ENCODE data around the gene BATF.

DNA sequence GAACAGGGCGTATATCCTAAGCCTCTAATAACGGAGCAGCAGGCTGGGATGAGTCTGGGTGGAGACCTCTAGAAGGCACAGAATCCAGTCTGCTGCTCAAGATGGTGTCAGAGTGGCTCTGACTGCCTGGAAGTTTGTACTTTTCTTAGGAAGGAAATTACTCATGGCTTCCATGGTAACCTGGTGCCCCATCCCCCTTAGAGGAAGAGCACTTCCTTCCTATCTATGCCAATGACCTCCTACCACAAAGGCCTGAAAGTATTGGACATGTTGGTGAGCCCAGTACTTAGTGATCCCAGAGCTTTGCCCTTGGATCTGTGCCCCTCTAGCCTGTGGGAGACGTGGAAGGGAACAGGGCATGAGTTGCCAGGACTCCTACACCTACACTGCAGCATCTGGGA, 1.5 kb downstream of the BATF start:
- TF ChIP-seq, protein P1, sequence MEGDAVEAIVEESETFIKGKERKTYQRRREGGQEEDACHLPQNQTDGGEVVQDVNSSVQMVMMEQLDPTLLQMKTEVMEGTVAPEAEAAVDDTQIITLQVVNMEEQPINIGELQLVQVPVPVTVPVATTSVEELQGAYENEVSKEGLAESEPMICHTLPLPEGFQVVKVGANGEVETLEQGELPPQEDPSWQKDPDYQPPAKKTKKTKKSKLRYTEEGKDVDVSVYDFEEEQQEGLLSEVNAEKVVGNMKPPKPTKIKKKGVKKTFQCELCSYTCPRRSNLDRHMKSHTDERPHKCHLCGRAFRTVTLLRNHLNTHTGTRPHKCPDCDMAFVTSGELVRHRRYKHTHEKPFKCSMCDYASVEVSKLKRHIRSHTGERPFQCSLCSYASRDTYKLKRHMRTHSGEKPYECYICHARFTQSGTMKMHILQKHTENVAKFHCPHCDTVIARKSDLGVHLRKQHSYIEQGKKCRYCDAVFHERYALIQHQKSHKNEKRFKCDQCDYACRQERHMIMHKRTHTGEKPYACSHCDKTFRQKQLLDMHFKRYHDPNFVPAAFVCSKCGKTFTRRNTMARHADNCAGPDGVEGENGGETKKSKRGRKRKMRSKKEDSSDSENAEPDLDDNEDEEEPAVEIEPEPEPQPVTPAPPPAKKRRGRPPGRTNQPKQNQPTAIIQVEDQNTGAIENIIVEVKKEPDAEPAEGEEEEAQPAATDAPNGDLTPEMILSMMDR (IDR thresholded peaks at IDR 0.05; ENCODE audit: poor library complexity, severe bottlenecking): no peak
- TF ChIP-seq EZH2 (IDR thresholded peaks at IDR 0.05; ENCODE audit: borderline replicate concordance, insufficient read depth, low read length, poor library complexity, severe bottlenecking): no peak
- no peak for TF ChIP-seq POLR2AphosphoS5 (IDR thresholded peaks at IDR 0.05)
- no peak for TF ChIP-seq EP300 (conservative IDR thresholded peaks at IDR 0.05; ENCODE audit: poor library complexity, severe bottlenecking)
